ENCODE data around the gene SLC4A1.

SLC4A1 gene

GRCh38 chr17:44203731-44204440 lies 64.0 kb downstream of the SLC4A1 start:
- no peak for DNase-seq

GRCh38 chr17:44202756-44203155 lies 65.2 kb downstream of the SLC4A1 start:
- no peak for DNase-seq

- DNase-seq = no peak
Measured at GRCh38 chr17:44200478-44201155, 67.3 kb downstream of the SLC4A1 start.

- peak; percentile 91 to 94 for DNase-seq
Measured at GRCh38 chr17:44199553-44200477, 68.1 kb downstream of the SLC4A1 start, which contains the start of gene ATXN7L3. TSS of gene ATXN7L3 (minus strand) at chr17:44199884. CDS start at chr17:44198070, 1,814 bp downstream.

- no peak for DNase-seq
Measured at GRCh38 chr17:44198721-44199552, 69.0 kb downstream of the SLC4A1 start.
